ENCODE measurements around the gene DOCK9. TPM values are rescaled to one million over a fixed set of nuclear protein-coding genes. Genes with fewer than 3 reads are reported as not detected.

The DOCK9 gene
- 1 to 10 TPM; 2.1 to 6.3 (median 4.1) TPM for polyA plus RNA-seq

GRCh38 chr13:98977568-98978265 is at the start of gene DOCK9:
DOCK9 (minus strand) TSS chr13:98978064; CDS start chr13:98977909, 155 bp downstream.
- Mint-ChIP-seq H3K4me1 (peaks cover 33 to 57% of the 10 kb centered on the region in 2 donors), H3K4me3 (no peak within 1 kb of the TSS)

GRCh38 chr13:99027260-99027659 is 49.4 kb upstream of the DOCK9 start:
- no peaks in the 10 kb centered on the region for H3K36me3 Mint-ChIP-seq
- peaks cover 0 to 4% (median 0%) of the 10 kb centered on the region in 6 donors for H3K9me3 Mint-ChIP-seq
- no peak overlapping the region for H3K4me3 Mint-ChIP-seq
- peaks cover 7 to 13% of the 10 kb centered on the region in 2 donors for H3K4me1 Mint-ChIP-seq
- H3K27me3 Mint-ChIP-seq (ENCODE audit: low read depth in 3 of 3): peaks cover 0 to 3% (median 1%) of the 10 kb centered on the region in 3 donors
- DNase-seq: no peak
- H3K27ac Mint-ChIP-seq: no peak overlapping the region

More at GRCh38 chr13:98977568-98978265, at the start of gene DOCK9:
- Mint-ChIP-seq H3K9me3 (no peaks in the 10 kb centered on the region), H3K36me3 (no peaks in the 10 kb centered on the region), H3K27me3 (ENCODE audit: low read depth in 3 of 3) (peaks cover 0 to 2% (median 2%) of the 10 kb centered on the region in 3 donors), H3K27ac (no peak within 1 kb of the TSS)
- no peak for DNase-seq

- no peaks in the 10 kb centered on the region for H3K4me1 Mint-ChIP-seq
- no peak overlapping the region for H3K27ac Mint-ChIP-seq
- H3K4me3 Mint-ChIP-seq: no peak overlapping the region
- no peaks in the 10 kb centered on the region for H3K36me3 Mint-ChIP-seq
- H3K9me3 Mint-ChIP-seq: no peaks in the 10 kb centered on the region
- DNase-seq: no peak
- peaks cover 0 to 2% (median 0%) of the 10 kb centered on the region in 3 donors for H3K27me3 Mint-ChIP-seq (ENCODE audit: low read depth in 3 of 3)
These were observed 45.1 kb upstream of the DOCK9 start for GRCh38 chr13:99022941-99023340.

GRCh38 chr13:99018418-99019180 is 40.7 kb upstream of the DOCK9 start:
- Mint-ChIP-seq H3K4me3 (no peak overlapping the region), H3K36me3 (no peaks in the 10 kb centered on the region), H3K4me1 (peaks cover 34 to 41% of the 10 kb centered on the region in 2 donors), H3K27ac (no peak overlapping the region), H3K27me3 (ENCODE audit: low read depth in 3 of 3) (peaks cover 0 to 4% (median 3%) of the 10 kb centered on the region in 3 donors), H3K9me3 (no peaks in the 10 kb centered on the region)
- DNase-seq: no peak

GRCh38 chr13:99015606-99016490 is 38.0 kb upstream of the DOCK9 start:
- Mint-ChIP-seq H3K4me3 (peak overlapping the region in 2 of 5 donors; percentile 23 to 34), H3K36me3 (no peaks in the 10 kb centered on the region), H3K27me3 (ENCODE audit: low read depth in 3 of 3) (peaks cover 1 to 6% (median 3%) of the 10 kb centered on the region in 3 donors), H3K9me3 (no peaks in the 10 kb centered on the region), H3K27ac (no peak overlapping the region), H3K4me1 (peaks cover 41 to 46% of the 10 kb centered on the region in 2 donors)
- DNase-seq: no peak

- H3K36me3 Mint-ChIP-seq: no peaks in the 10 kb centered on the region
- H3K27ac Mint-ChIP-seq: no peak overlapping the region
- H3K9me3 Mint-ChIP-seq: no peaks in the 10 kb centered on the region
- H3K27me3 Mint-ChIP-seq (ENCODE audit: low read depth in 3 of 3): peaks cover 1 to 6% (median 3%) of the 10 kb centered on the region in 3 donors
- H3K4me1 Mint-ChIP-seq: peaks cover 41 to 46% of the 10 kb centered on the region in 2 donors
- no peak for DNase-seq
- H3K4me3 Mint-ChIP-seq: peak overlapping the region in 3 of 5 donors; percentile 16 to 57 (median 27)
These were observed 36.7 kb upstream of the DOCK9 start for GRCh38 chr13:99014522-99014921.

GRCh38 chr13:99013951-99014350 is 36.1 kb upstream of the DOCK9 start:
- Mint-ChIP-seq H3K9me3 (no peaks in the 10 kb centered on the region), H3K4me1 (peaks cover 41 to 51% of the 10 kb centered on the region in 2 donors), H3K4me3 (no peak overlapping the region), H3K27ac (no peak overlapping the region), H3K27me3 (ENCODE audit: low read depth in 3 of 3) (peaks cover 1 to 6% (median 3%) of the 10 kb centered on the region in 3 donors), H3K36me3 (no peaks in the 10 kb centered on the region)
- DNase-seq: no peak

GRCh38 chr13:99012539-99012938 is 34.7 kb upstream of the DOCK9 start:
- DNase-seq: no peak
- H3K9me3 Mint-ChIP-seq: no peaks in the 10 kb centered on the region
- no peak overlapping the region for H3K4me3 Mint-ChIP-seq
- H3K36me3 Mint-ChIP-seq: no peaks in the 10 kb centered on the region
- no peak overlapping the region for H3K27ac Mint-ChIP-seq
- peaks cover 1 to 4% (median 3%) of the 10 kb centered on the region in 3 donors for H3K27me3 Mint-ChIP-seq (ENCODE audit: low read depth in 3 of 3)
- H3K4me1 Mint-ChIP-seq: peaks cover 41 to 50% of the 10 kb centered on the region in 2 donors

- Mint-ChIP-seq H3K4me3 (no peak overlapping the region), H3K27me3 (ENCODE audit: low read depth in 3 of 3) (peaks cover 0 to 2% (median 1%) of the 10 kb centered on the region in 3 donors), H3K4me1 (peaks cover 21 to 26% of the 10 kb centered on the region in 2 donors), H3K9me3 (no peaks in the 10 kb centered on the region), H3K36me3 (no peaks in the 10 kb centered on the region), H3K27ac (no peak overlapping the region)
- DNase-seq: no peak
These were observed 32.2 kb upstream of the DOCK9 start for GRCh38 chr13:99009987-99010551.

GRCh38 chr13:99008577-99008976 is 30.7 kb upstream of the DOCK9 start:
- H3K4me1 Mint-ChIP-seq: peaks cover 6 to 11% of the 10 kb centered on the region in 2 donors
- no peak overlapping the region for H3K27ac Mint-ChIP-seq
- peaks cover 0 to 2% (median 1%) of the 10 kb centered on the region in 3 donors for H3K27me3 Mint-ChIP-seq (ENCODE audit: low read depth in 3 of 3)
- no peaks in the 10 kb centered on the region for H3K9me3 Mint-ChIP-seq
- no peak for DNase-seq
- H3K36me3 Mint-ChIP-seq: no peaks in the 10 kb centered on the region
- H3K4me3 Mint-ChIP-seq: no peak overlapping the region

GRCh38 chr13:99007414-99007986 is 29.6 kb upstream of the DOCK9 start:
- Mint-ChIP-seq H3K4me1 (peaks cover 0 to 12% of the 10 kb centered on the region in 2 donors), H3K4me3 (no peak overlapping the region), H3K27ac (no peak overlapping the region), H3K9me3 (no peaks in the 10 kb centered on the region), H3K36me3 (no peaks in the 10 kb centered on the region), H3K27me3 (ENCODE audit: low read depth in 3 of 3) (peaks cover 0 to under 1% (median 0%) of the 10 kb centered on the region in 3 donors)
- no peak for DNase-seq

- no peaks in the 10 kb centered on the region for H3K9me3 Mint-ChIP-seq
- H3K27me3 Mint-ChIP-seq (ENCODE audit: low read depth in 3 of 3): peaks cover 0 to 2% (median 0%) of the 10 kb centered on the region in 3 donors
These were observed 27.7 kb upstream of the DOCK9 start for GRCh38 chr13:99005609-99006008.

GRCh38 chr13:99004978-99005377 is 27.1 kb upstream of the DOCK9 start:
- H3K9me3 Mint-ChIP-seq: no peaks in the 10 kb centered on the region
- no peak for DNase-seq
- no peak overlapping the region for H3K27ac Mint-ChIP-seq
- H3K36me3 Mint-ChIP-seq: no peaks in the 10 kb centered on the region
- peaks cover 0 to 2% (median 0%) of the 10 kb centered on the region in 3 donors for H3K27me3 Mint-ChIP-seq (ENCODE audit: low read depth in 3 of 3)
- H3K4me1 Mint-ChIP-seq: peaks cover 18 to 37% of the 10 kb centered on the region in 2 donors
- no peak overlapping the region for H3K4me3 Mint-ChIP-seq

More at GRCh38 chr13:99005609-99006008, 27.7 kb upstream of the DOCK9 start:
- DNase-seq: no peak
- Mint-ChIP-seq H3K36me3 (no peaks in the 10 kb centered on the region), H3K4me1 (peaks cover 11 to 30% of the 10 kb centered on the region in 2 donors), H3K27ac (no peak overlapping the region), H3K4me3 (no peak overlapping the region)

All from immature natural killer cell (primary cell).